Stimulated activated CD4-positive, alpha-beta T cell treated with anti-CD3 and anti-CD28 coated beads, Interleukin-12 subunit alpha, Interleukin-12 subunit beta, amount 100 ng/mL, for 48 hours (primary cell): ENCODE measurements around the gene SPECC1.
"Not testable (repeated sequence)": the region's sequence is repeated elsewhere in the genome, so short reads cannot be mapped to it uniquely, and the experiment has no call there.

Experiments
- DNase-seq, 3 donors: peaks; one replicate each; pipeline ENCODE4 v3.0.0-alpha.2; 2020; ENCODE audit warnings: low read depth in 2 of 3, low spot score in 1 of 3

SPECC1 gene

DNA sequence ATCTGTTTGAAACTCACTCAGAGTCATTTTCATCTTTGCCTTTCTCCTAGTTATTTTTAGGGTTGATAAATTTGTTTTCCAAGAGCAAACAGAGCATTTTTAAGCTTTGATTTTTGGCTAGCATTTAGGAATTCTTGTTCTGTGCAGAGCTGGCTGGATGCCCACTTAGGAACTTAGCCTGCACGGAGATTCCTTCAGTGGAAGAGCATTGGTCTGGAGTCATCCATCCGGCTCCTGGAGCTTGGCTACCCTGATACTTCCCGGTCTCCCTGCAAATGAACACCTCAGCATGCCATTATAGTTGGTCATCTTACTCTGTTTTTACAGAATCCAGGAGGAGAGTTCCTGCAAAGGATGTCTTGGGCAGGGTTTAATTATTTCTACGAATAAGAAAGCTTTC is 57.1 kb downstream of the SPECC1 start:
- DNase-seq = no peak

GRCh38 chr17:20067711-20068110 is 58.6 kb downstream of the SPECC1 start:
- no peak for DNase-seq

DNA sequence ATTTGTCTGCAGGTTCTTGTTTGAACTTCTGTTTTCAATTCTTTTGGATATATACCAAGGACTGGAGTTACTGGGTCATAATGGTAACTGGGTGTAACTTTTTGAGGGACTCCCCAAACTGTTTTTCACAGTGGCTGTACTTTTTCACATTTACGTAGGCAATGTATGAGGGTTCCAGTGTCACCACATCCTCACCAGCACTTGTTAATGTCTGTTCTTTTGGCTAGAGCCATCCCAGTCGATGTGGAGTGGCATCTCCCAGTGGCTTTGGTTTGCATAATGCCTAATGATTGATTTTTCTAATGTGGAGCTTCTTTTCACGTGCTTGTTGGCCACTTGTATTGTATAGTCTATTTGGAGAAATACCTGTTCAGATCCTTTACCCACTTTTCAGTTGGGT is 59.3 kb downstream of the SPECC1 start:
- DNase-seq = no peak

GRCh38 chr17:20071824-20072691 is 62.9 kb downstream of the SPECC1 start:
- no peak for DNase-seq

- no peak for DNase-seq
Observed at GRCh38 chr17:20072692-20072992, 63.5 kb downstream of the SPECC1 start.

DNA sequence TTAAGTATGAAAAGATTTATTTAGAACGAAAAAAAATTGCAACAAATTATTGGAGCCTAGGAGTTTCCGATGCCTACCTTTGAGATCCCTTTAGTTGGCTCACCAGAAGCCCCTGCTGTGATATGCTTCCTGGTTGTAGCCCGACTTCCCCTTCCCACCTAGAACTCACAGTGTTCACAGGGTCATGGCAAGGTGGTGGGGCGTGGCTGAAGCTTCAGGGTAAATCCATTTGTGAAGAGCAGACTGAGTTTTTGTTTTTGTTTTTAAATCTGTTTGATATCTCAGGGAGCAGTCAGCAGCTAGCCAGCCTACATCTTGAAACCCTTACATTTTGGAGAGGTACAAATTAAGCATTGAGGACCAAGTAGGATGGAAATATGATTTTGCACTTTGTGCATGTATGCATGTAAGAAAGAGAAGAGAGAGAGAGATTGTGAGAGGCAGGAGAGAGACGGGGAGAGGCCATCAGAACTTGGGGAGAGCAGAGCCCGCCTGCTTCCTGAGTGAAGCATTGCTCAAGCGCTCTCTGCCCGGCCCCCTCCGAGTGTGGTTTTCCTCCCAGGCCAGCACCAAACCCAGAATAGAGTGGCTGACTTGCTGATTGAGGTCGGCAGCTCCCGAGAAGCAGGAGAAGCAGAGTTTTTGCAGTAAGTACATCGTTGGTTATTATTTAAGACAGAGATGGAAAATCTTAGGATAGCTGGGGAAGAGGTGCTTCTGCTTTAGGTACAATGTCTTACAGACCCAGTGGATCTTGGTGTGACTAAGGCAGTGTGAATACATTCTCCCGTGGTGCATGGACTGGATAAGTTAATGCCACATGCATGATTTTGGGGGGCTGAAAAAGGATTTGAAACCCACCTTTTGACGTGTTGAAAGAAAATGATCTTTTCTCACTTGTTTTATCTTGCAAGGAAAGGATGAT is 64.2 kb downstream of the SPECC1 start:
- DNase-seq = peak in 1 of 3 donors; percentile 14

DNA sequence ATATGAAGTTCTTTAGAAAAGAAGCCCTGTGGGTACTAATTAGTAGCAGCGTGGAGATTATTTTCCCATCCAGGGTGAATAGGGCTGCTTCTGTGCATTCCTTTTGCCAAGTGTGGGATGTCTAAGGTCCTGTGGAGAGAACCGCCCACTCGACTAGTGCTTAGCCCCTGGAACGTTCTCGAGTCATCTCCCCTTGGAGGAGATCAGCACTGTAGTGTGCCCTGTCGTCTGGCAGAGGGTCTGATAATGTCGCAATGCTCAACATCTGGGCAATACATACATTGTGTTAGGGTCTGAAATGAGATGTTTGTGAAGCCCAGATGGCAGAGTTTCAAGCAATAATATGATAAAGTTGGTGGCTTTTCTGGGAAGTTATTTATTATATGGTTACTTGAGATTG is 64.8 kb downstream of the SPECC1 start:
- no peak for DNase-seq

DNA sequence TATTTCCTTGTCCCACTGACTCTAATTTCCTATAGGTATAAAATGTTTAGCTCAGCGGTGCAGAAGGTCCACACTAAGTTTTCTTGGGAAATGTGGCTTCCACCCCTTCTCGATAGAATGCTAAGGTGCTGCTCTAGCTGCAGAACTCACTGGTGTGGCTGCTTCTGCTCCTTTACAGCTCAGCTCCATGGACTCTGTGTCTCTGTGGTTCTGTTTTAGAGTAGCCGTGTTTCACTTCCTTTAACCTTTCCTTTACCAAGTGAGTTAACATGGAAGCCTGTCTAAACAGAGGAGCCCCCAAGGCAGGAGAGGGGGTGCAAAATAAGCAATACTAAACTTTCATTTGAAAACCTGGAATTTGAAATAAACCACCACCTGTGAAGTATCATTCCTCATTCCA is 65.3 kb downstream of the SPECC1 start:
- DNase-seq = no peak

- DNase-seq = not testable (repeated sequence)
Observed at GRCh38 chr17:20076137-20076536, 67.0 kb downstream of the SPECC1 start.

- no peak for DNase-seq
Observed at GRCh38 chr17:20077978-20078685, 69.0 kb downstream of the SPECC1 start.

DNA sequence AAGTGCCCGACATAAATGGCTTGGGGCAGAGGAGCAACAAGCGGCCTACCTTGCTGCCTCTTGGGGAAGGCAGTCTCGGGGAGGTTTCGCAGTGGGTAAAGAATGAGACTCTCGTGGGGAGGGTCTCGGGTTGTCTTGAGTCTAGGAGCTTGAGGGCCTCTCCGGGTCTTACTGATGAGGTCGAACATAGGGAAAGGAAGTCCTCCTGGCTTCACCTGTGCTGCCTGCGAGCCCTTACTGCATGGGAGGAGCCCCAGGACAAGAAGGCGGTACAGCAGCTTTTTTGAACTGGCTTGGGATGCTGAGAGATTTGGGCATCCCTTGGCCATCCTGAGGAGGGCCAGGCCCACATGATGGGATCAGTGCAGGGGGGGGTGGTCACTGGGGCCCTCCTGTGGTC is 71.4 kb downstream of the SPECC1 start:
- no peak for DNase-seq

- DNase-seq = no peak
Observed at GRCh38 chr17:20083156-20083859, 74.1 kb downstream of the SPECC1 start.

DNA sequence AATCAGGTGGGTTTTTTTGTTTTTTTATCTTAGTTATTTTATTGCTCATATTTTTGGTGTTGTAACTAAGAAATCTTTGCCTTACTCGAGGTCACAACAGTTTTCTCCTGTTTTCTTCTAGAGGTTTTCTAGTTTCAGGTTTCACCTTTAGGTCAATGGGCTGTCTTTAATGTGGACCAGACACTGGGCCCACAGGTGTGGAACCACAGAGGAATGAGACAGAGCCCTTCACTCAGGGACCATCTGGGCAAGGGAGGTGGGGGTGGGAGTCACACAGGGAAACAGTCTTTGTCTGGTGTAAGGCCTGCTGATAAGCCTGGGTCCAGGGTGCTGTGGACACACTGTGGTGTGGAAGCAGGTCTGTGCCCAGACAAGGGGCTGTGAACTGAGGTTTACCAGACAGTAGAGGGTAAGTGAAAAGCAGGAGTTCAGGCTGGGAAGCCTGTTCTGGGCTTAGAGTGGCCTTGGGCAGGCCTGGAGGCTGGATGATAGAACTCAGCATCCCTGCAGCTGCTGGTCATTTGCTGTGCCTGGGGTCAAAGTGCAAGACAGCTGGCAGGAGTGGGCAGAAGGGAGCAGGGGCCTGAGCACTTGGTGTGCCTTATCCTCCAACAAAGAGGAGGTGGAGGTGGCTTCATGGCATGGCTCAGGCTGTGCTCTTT is 75.6 kb downstream of the SPECC1 start:
- no peak for DNase-seq

GRCh38 chr17:20085283-20085845 is 76.2 kb downstream of the SPECC1 start:
- no peak for DNase-seq

GRCh38 chr17:20086416-20087076 is 77.4 kb downstream of the SPECC1 start:
- no peak for DNase-seq

GRCh38 chr17:20087538-20088250 is 78.5 kb downstream of the SPECC1 start:
- DNase-seq = no peak

- DNase-seq = no peak
Observed at GRCh38 chr17:20089756-20090547, 80.8 kb downstream of the SPECC1 start.
